ENCODE measurements around the gene ANHX. TPM values are rescaled to one million over a fixed set of nuclear protein-coding genes. Genes with fewer than 3 reads are reported as not detected.

Gene ANHX
- total RNA-seq, 1 experiment from 2014 or later = not detected

- Mint-ChIP-seq H3K27ac (ENCODE audit: unreplicated experiment) (no peak overlapping the region), H3K9me3 (ENCODE audit: unreplicated experiment) (peaks cover 43% of the 10 kb centered on the region), H3K36me3 (ENCODE audit: insufficient read depth, unreplicated experiment) (peaks cover 59% of the 10 kb centered on the region), H3K27me3 (ENCODE audit: insufficient read depth, unreplicated experiment) (no peaks in the 10 kb centered on the region), H3K4me1 (ENCODE audit: low read depth, unreplicated experiment) (no peaks in the 10 kb centered on the region), H3K4me3 (ENCODE audit: unreplicated experiment) (no peak overlapping the region)
- Histone ChIP-seq H3K27me3 (replicated peaks; ENCODE audit: control insufficient read depth, insufficient read depth, low read length) (no peaks in the 10 kb centered on the region), H3K4me3 (ENCODE audit: low read depth, low read length) (no peak overlapping the region), H3K36me3 (ENCODE audit: control insufficient read depth, insufficient read depth, low read length) (no peaks in the 10 kb centered on the region), H3K9me3 (peaks cover 55% of the 10 kb centered on the region), H3K4me1 (no peaks in the 10 kb centered on the region)
- TF ChIP-seq CTCF (IDR thresholded peaks at IDR 0.05; ENCODE audit: insufficient read depth in 1 of 2, low read depth in 1 of 2, low read length in 1 of 2, severe bottlenecking in 1 of 2, unreplicated experiment in 1 of 2) = no peak
- DNase-seq = no peak
- intact Hi-C loops (cut with micrococcal nuclease; ENCODE audit: unreplicated experiment) = no loop called here
- ChIA-PET CTCF (no interaction called here), POLR2A (no interaction called here)
- no TSS peak for BruUV-seq (replicated peaks)
Measured at GRCh38 chr12:133201888-133202287, 33.8 kb downstream of the ANHX start.

- no peak overlapping the region for H3K27ac Mint-ChIP-seq (ENCODE audit: unreplicated experiment)
- no peak for TF ChIP-seq CTCF (IDR thresholded peaks at IDR 0.05; ENCODE audit: insufficient read depth in 1 of 2, low read depth in 1 of 2, low read length in 1 of 2, severe bottlenecking in 1 of 2, unreplicated experiment in 1 of 2)
- BruUV-seq (replicated peaks) = no TSS peak
- CTCF ChIA-PET = no interaction called here
- Histone ChIP-seq H3K4me1 (no peaks in the 10 kb centered on the region), H3K36me3 (ENCODE audit: control insufficient read depth, insufficient read depth, low read length) (peaks cover 8% of the 10 kb centered on the region), H3K27me3 (replicated peaks; ENCODE audit: control insufficient read depth, insufficient read depth, low read length) (no peaks in the 10 kb centered on the region), H3K9me3 (peaks cover 37% of the 10 kb centered on the region), H3K4me3 (ENCODE audit: low read depth, low read length) (no peak overlapping the region)
- H3K9me3 Mint-ChIP-seq (ENCODE audit: unreplicated experiment) = peaks cover 70% of the 10 kb centered on the region
- no peak for DNase-seq
- peaks cover 85% of the 10 kb centered on the region for H3K36me3 Mint-ChIP-seq (ENCODE audit: insufficient read depth, unreplicated experiment)
- no peak overlapping the region for H3K4me3 Mint-ChIP-seq (ENCODE audit: unreplicated experiment)
- H3K4me1 Mint-ChIP-seq (ENCODE audit: low read depth, unreplicated experiment) = no peaks in the 10 kb centered on the region
- intact Hi-C loops (cut with micrococcal nuclease; ENCODE audit: unreplicated experiment) = no loop called here
- POLR2A ChIA-PET = no interaction called here
- H3K27me3 Mint-ChIP-seq (ENCODE audit: insufficient read depth, unreplicated experiment) = no peaks in the 10 kb centered on the region
Measured at GRCh38 chr12:133192847-133193246, 42.8 kb downstream of the ANHX start.

- Histone ChIP-seq H3K4me3 (ENCODE audit: low read depth, low read length) (no peak overlapping the region), H3K4me1 (no peaks in the 10 kb centered on the region), H3K9me3 (peaks cover 38% of the 10 kb centered on the region), H3K36me3 (ENCODE audit: control insufficient read depth, insufficient read depth, low read length) (peaks cover 15% of the 10 kb centered on the region), H3K27me3 (replicated peaks; ENCODE audit: control insufficient read depth, insufficient read depth, low read length) (no peaks in the 10 kb centered on the region)
- CTCF ChIA-PET = no interaction called here
- no peak overlapping the region for H3K27ac Mint-ChIP-seq (ENCODE audit: unreplicated experiment)
- peaks cover 68% of the 10 kb centered on the region for H3K9me3 Mint-ChIP-seq (ENCODE audit: unreplicated experiment)
- H3K4me3 Mint-ChIP-seq (ENCODE audit: unreplicated experiment) = no peak overlapping the region
- peaks cover 99% of the 10 kb centered on the region for H3K36me3 Mint-ChIP-seq (ENCODE audit: insufficient read depth, unreplicated experiment)
- POLR2A ChIA-PET = no interaction called here
- no peak for DNase-seq
- no TSS peak for BruUV-seq (replicated peaks)
- no peak for TF ChIP-seq CTCF (IDR thresholded peaks at IDR 0.05; ENCODE audit: insufficient read depth in 1 of 2, low read depth in 1 of 2, low read length in 1 of 2, severe bottlenecking in 1 of 2, unreplicated experiment in 1 of 2)
- no peaks in the 10 kb centered on the region for H3K27me3 Mint-ChIP-seq (ENCODE audit: insufficient read depth, unreplicated experiment)
- intact Hi-C loops (cut with micrococcal nuclease; ENCODE audit: unreplicated experiment) = no loop called here
- no peaks in the 10 kb centered on the region for H3K4me1 Mint-ChIP-seq (ENCODE audit: low read depth, unreplicated experiment)
Measured at GRCh38 chr12:133190176-133190575, 45.5 kb downstream of the ANHX start.
